HepG2 (cell line): ENCODE data around the gene TIMM9. TPM values are rescaled to one million over a fixed set of nuclear protein-coding genes. Genes with fewer than 3 reads are reported as not detected.

ENCODE experiments used
- ARHGAP35 ChIP-seq: sonication (generic); formaldehyde crosslinking; IDR thresholded peaks from 2 replicates; pipeline ENCODE4 v1.9.0; 2022; ENCODE audit warnings: mild to moderate bottlenecking, inconsistent platforms, moderate library complexity, missing genetic modification reagents, borderline replicate concordance
- ATAD3A ChIP-seq: sonication (generic); formaldehyde crosslinking; IDR thresholded peaks from 2 replicates; pipeline ENCODE4 v1.4.0; 2020; ENCODE audit warnings: missing genetic modification reagents
- CEBPG ChIP-seq: IDR thresholded peaks from 2 replicates; pipeline ENCODE4 v1.6.1; 2016
- FOSL2 ChIP-seq: sonication (generic); formaldehyde crosslinking; IDR thresholded peaks from 2 replicates; pipeline ENCODE4 v1.4.0; 2020; ENCODE audit warnings: missing genetic modification reagents
- HNF1A ChIP-seq, 2 experiments: sonication (generic) in 1 of 2; formaldehyde crosslinking in 1 of 2; IDR thresholded peaks; 2 replicates each; pipeline versions ENCODE4 v1.4.0 to v1.6.1; 2016 to 2020; ENCODE audit warnings: borderline replicate concordance in 1 of 2, low read depth in 1 of 2, mild to moderate bottlenecking in 1 of 2, missing genetic modification reagents in 1 of 2
- IRF1 ChIP-seq: sonication (generic); formaldehyde crosslinking; IDR thresholded peaks from 2 replicates; pipeline ENCODE4 v1.4.0; 2020; ENCODE audit warnings: low read depth, mild to moderate bottlenecking, missing genetic modification reagents
- KLF12 ChIP-seq: sonication (generic); formaldehyde crosslinking; IDR thresholded peaks from 2 replicates; pipeline ENCODE4 v1.4.0; 2020; ENCODE audit warnings: missing genetic modification reagents, borderline replicate concordance
- KMT2B ChIP-seq: IDR thresholded peaks from 2 replicates; pipeline ENCODE4 v1.6.1; 2016; ENCODE audit warnings: missing genetic modification reagents, missing compliant biosample characterization
- NR2C2 ChIP-seq: sonication (generic); formaldehyde crosslinking; IDR thresholded peaks from 2 replicates; pipeline ENCODE4 v1.4.0; 2020; ENCODE audit warnings: missing genetic modification reagents, mild to moderate bottlenecking, moderate library complexity, borderline replicate concordance
- TFDP2 ChIP-seq: sonication (generic); formaldehyde crosslinking; IDR thresholded peaks from 2 replicates; pipeline ENCODE4 v1.4.0; 2020; ENCODE audit warnings: missing genetic modification reagents
- ZKSCAN1 ChIP-seq: fragments of 150-350 bp; IDR thresholded peaks from 2 replicates; pipeline ENCODE4 v1.6.1; 2014; ENCODE audit warnings: low read length
- ZNF260 ChIP-seq: sonication (generic); formaldehyde crosslinking; IDR thresholded peaks from 2 replicates; pipeline ENCODE4 v1.4.0; 2020; ENCODE audit warnings: missing genetic modification reagents, low read depth, mild to moderate bottlenecking, borderline replicate concordance
- ZNF773 ChIP-seq: sonication (generic); formaldehyde crosslinking; IDR thresholded peaks from 2 replicates; pipeline ENCODE4 v1.4.0; 2020; ENCODE audit warnings: missing genetic modification reagents, borderline replicate concordance
- ZNF777 ChIP-seq: sonication (generic); formaldehyde crosslinking; IDR thresholded peaks from 2 replicates; pipeline ENCODE4 v1.4.0; 2020; ENCODE audit warnings: missing genetic modification reagents
- polyA plus RNA-seq, 8 experiments: library from polyadenylated mRNA; depleted of rRNA in 3 of 8; stranded (reverse) in 7 of 8; unstranded in 1 of 8; fragments of >200 nt; fragmentation: Illumina TruSeq in 4 of 8; extraction: Trizol in 4 of 8; gene quantifications; 2 replicates each; pipeline versions ENCODE4 v1.2.1 to v1.2.3, GENCODE V29; 2011 to 2016; ENCODE audit warnings: low read depth in 4 of 8, missing spikeins in 1 of 8, mixed read lengths in 1 of 8; ENCODE audit not compliant: insufficient read depth in 1 of 8
- total RNA-seq, 5 experiments: library from RNA; depleted of rRNA; stranded (reverse); fragments of >200 nt; fragmentation: Illumina TruSeq; extraction: Trizol; gene quantifications; 2 replicates each; pipeline ENCODE4 v1.2.3, GENCODE V29; 2016; ENCODE audit warnings: low read depth in 1 of 5
- TF ChIP-seq, protein P1 (sequence below): sonication (generic); formaldehyde crosslinking; IDR thresholded peaks from 2 replicates; pipeline ENCODE4 v1.4.0; 2020; ENCODE audit warnings: mild to moderate bottlenecking, missing genetic modification reagents

The TIMM9 gene
- total and polyA plus RNA-seq, 2 of the 13 experiments (the other 11 are each of a cell fraction or from before 2014, with no cell fraction given): 30.5 to 42.5 TPM

DNA sequence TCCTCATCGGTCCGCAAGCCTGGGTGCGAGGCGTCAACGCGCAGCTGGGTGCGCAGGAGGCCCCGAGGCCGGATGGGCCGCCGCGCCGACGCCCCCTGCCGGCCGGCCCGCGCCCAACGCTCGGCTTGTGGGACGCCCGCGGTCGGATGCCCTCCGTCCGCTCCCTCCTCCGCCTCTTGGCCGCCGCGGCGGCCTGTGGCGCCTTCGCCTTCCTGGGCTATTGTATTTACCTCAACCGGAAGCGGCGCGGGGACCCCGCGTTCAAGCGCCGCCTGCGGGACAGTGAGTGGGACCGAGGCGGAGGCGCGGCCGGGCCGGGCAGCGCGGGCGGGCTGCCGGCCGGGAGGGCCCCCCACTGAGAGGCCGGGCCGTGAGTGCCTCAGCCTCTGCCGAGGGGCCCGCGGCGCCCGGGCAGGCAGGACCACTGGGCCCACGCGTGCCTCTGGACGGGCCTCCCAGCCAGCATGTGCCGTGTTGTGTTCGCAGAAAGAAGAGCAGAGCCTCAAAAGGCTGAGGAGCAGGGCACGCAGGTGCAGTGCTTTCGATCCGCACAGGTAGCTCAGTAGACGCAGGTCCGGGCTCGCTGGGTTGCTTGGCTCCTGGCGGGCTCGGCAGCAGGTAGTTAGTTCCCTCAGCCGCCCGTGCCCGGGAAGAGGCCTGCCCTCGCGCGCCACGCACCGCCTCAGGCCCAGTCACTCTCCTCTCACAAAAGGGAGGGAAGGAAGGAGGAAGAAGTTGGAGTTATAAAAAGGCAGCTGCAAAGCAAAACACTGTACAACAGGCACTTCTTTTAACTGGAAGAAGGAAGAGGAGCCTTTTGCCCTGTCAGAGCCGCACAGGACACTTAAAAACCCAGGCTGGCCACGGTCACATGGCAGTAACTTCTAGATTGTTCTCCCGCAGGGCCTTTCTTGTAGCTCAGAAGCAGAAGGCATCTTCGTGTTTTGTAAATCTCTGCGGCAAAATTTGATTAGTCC lies 31.2 kb downstream of the TIMM9 start, which contains the start of gene TOMM20L (continued):
- TF ChIP-seq, protein P1, sequence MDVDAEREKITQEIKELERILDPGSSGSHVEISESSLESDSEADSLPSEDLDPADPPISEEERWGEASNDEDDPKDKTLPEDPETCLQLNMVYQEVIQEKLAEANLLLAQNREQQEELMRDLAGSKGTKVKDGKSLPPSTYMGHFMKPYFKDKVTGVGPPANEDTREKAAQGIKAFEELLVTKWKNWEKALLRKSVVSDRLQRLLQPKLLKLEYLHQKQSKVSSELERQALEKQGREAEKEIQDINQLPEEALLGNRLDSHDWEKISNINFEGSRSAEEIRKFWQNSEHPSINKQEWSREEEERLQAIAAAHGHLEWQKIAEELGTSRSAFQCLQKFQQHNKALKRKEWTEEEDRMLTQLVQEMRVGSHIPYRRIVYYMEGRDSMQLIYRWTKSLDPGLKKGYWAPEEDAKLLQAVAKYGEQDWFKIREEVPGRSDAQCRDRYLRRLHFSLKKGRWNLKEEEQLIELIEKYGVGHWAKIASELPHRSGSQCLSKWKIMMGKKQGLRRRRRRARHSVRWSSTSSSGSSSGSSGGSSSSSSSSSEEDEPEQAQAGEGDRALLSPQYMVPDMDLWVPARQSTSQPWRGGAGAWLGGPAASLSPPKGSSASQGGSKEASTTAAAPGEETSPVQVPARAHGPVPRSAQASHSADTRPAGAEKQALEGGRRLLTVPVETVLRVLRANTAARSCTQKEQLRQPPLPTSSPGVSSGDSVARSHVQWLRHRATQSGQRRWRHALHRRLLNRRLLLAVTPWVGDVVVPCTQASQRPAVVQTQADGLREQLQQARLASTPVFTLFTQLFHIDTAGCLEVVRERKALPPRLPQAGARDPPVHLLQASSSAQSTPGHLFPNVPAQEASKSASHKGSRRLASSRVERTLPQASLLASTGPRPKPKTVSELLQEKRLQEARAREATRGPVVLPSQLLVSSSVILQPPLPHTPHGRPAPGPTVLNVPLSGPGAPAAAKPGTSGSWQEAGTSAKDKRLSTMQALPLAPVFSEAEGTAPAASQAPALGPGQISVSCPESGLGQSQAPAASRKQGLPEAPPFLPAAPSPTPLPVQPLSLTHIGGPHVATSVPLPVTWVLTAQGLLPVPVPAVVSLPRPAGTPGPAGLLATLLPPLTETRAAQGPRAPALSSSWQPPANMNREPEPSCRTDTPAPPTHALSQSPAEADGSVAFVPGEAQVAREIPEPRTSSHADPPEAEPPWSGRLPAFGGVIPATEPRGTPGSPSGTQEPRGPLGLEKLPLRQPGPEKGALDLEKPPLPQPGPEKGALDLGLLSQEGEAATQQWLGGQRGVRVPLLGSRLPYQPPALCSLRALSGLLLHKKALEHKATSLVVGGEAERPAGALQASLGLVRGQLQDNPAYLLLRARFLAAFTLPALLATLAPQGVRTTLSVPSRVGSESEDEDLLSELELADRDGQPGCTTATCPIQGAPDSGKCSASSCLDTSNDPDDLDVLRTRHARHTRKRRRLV (CRISPR knock-in tag): no peak
- TF ChIP-seq ZNF777 (CRISPR knock-in tag) (peak; percentile 46; the same call in 1 of the 2 replicates), HNF1A (IDR thresholded peaks at IDR 0.05; ENCODE audit: low read depth) (no peak), HNF1A (CRISPR knock-in tag; IDR thresholded peaks at IDR 0.05; ENCODE audit: borderline replicate concordance) (peak; percentile 39; the same call in 1 of the 2 replicates), KMT2B (no peak), ARHGAP35 (CRISPR knock-in tag) (0 out of 2 replicates have a peak, but pooled peaks have one; percentile 49), FOSL2 (CRISPR knock-in tag) (peak; percentile 6; the same call in 1 of the 2 replicates), IRF1 (CRISPR knock-in tag) (0 out of 2 replicates have a peak, but pooled peaks have one; percentile 31), ZNF260 (CRISPR knock-in tag) (no peak), ATAD3A (CRISPR knock-in tag) (no peak), NR2C2 (CRISPR knock-in tag) (peak; percentile 44; the same call in 1 of the 2 replicates), CEBPG (CRISPR knock-in tag) (no peak), ZKSCAN1 (no peak), ZNF773 (CRISPR knock-in tag) (peak; percentile 39), TFDP2 (CRISPR knock-in tag) (peak; percentile 48; the same call in 1 of the 2 replicates), KLF12 (CRISPR knock-in tag) (0 out of 2 replicates have a peak, but pooled peaks have one; percentile 21)
